ENCODE measurements around the gene STRIT1.
A peak's percentile ranks its signal among the peaks of the same experiment; 100 is the strongest.
"Not testable (repeated sequence)": the region's sequence is repeated elsewhere in the genome, so short reads cannot be mapped to it uniquely, and the experiment has no call there.

Gene STRIT1

DNA sequence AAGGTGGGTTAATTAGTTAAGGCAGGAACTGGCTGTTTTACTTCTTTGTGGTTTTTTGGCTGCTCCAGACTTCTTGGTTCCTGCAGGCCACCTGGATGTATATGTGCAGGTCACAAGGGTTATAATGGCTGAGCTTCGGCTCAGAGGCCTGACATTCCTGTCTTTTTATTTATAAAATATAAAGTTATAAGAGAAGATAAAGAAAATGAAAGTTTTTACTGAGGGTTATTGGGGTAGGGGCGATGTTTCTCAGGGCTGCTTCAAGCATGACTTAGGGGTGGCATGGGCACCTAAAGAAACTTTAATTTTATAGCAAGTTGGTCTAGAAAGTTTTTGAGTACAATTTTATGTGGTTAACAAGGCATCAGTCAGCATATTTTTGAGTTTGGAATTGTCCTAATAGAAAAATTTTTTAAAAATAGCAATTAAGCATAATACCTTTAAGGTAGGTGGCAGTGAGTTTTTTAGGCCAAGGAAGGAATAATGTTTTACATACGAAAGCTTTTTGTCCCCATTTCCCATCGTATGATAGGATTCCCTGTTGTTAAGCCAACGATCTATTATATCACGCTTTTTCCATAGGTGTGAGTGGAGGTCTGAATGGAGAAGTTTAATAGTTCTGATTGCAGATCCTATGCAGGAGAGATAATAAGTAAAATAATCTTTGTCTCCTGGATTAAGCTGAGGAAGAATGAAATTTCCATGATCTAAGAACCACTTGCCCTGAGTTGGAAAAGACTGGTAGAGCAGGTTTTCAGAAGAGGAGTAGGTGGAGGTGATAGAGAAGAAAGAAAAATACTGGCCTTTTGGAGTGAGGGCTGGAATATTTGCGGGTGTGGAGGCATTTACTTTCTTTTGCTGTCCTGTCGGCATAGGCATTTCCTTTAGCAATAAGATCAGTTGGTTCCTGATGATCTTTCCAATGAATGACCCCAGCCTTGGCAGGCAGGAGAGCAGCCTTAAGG lies 10.1 kb downstream of the STRIT1 start (continued):
- TF ChIP-seq SNAI2 (CRISPR knock-in tag; IDR thresholded peaks at IDR 0.05): no peak
- TF ChIP-seq ZNF565 (CRISPR knock-in tag; conservative IDR thresholded peaks at IDR 0.05; ENCODE audit: low read depth): no peak

DNA sequence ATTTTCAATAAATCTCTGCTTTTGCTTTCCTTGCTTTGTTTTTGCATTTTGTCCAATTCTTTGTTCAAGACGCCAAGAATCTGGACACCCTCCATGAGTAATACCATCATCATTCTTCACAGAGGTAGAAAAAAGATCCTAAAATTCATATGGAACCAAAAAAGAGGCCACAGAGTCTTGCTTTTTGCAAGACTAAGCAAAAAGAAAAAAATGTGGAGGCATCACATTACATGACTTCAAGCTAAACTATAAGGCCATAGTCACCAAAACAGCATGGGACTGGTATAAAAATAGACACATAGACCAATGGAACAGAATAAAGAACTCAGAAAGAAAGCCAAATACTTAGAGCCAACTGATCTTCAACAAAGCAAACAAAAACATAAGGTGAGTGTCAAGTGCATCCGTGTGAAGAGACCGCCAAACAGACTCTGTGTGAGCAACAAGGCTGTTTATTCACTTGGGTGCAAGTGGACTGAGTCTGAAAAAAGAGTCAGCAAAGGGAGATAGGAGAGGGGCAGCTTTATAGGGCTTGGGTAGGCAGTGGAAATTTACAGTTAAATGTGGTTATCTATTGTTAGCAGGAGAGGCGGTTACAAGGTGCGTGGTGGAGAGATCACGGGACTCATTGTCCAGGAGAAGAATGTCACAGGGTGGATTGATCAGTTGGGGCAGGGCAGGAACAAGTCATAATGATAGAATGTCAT lies 10.9 kb downstream of the STRIT1 start:
- peak; percentile 42; the same call in 2 of the 3 replicates for ATAC-seq
- no peak for TF ChIP-seq ZFP30 (CRISPR knock-in tag; IDR thresholded peaks at IDR 0.05)
- TF ChIP-seq ISL1 (CRISPR knock-in tag; IDR thresholded peaks at IDR 0.05): no peak
- no peak for TF ChIP-seq SNAI2 (CRISPR knock-in tag; IDR thresholded peaks at IDR 0.05)
- no peak for TF ChIP-seq ZC3H10 (CRISPR knock-in tag; IDR thresholded peaks at IDR 0.05)
- TF ChIP-seq, protein P1, sequence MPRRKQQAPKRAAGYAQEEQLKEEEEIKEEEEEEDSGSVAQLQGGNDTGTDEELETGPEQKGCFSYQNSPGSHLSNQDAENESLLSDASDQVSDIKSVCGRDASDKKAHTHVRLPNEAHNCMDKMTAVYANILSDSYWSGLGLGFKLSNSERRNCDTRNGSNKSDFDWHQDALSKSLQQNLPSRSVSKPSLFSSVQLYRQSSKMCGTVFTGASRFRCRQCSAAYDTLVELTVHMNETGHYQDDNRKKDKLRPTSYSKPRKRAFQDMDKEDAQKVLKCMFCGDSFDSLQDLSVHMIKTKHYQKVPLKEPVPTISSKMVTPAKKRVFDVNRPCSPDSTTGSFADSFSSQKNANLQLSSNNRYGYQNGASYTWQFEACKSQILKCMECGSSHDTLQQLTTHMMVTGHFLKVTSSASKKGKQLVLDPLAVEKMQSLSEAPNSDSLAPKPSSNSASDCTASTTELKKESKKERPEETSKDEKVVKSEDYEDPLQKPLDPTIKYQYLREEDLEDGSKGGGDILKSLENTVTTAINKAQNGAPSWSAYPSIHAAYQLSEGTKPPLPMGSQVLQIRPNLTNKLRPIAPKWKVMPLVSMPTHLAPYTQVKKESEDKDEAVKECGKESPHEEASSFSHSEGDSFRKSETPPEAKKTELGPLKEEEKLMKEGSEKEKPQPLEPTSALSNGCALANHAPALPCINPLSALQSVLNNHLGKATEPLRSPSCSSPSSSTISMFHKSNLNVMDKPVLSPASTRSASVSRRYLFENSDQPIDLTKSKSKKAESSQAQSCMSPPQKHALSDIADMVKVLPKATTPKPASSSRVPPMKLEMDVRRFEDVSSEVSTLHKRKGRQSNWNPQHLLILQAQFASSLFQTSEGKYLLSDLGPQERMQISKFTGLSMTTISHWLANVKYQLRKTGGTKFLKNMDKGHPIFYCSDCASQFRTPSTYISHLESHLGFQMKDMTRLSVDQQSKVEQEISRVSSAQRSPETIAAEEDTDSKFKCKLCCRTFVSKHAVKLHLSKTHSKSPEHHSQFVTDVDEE (CRISPR knock-in tag; IDR thresholded peaks at IDR 0.05): no peak

DNA sequence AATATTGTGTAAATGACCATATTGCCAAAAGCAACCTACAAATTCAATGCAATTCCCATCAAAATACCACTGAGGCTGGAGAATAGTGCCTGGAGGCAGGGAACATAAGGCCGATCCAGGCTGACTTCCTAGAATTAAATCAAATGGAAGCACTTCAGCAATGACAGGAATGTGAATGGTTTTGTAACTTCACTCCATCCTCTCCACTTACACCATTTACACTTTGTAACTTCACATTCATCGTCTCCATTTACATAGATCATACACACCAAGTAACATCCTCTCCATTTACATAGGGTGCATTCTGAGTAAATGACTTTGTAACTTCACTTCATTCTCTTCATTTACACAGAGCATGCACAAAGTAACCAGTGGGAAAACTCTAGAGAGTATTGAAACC lies 11.6 kb downstream of the STRIT1 start:
- no peak for TF ChIP-seq ZNF565 (CRISPR knock-in tag; conservative IDR thresholded peaks at IDR 0.05; ENCODE audit: low read depth)
- TF ChIP-seq, protein P2, sequence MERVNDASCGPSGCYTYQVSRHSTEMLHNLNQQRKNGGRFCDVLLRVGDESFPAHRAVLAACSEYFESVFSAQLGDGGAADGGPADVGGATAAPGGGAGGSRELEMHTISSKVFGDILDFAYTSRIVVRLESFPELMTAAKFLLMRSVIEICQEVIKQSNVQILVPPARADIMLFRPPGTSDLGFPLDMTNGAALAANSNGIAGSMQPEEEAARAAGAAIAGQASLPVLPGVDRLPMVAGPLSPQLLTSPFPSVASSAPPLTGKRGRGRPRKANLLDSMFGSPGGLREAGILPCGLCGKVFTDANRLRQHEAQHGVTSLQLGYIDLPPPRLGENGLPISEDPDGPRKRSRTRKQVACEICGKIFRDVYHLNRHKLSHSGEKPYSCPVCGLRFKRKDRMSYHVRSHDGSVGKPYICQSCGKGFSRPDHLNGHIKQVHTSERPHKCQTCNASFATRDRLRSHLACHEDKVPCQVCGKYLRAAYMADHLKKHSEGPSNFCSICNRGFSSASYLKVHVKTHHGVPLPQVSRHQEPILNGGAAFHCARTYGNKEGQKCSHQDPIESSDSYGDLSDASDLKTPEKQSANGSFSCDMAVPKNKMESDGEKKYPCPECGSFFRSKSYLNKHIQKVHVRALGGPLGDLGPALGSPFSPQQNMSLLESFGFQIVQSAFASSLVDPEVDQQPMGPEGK (CRISPR knock-in tag; IDR thresholded peaks at IDR 0.05; ENCODE audit: borderline replicate concordance): no peak
- TF ChIP-seq ZFP3 (CRISPR knock-in tag; IDR thresholded peaks at IDR 0.05): no peak
- TF ChIP-seq BACH2 (CRISPR knock-in tag; IDR thresholded peaks at IDR 0.05; ENCODE audit: borderline replicate concordance): no peak
- TF ChIP-seq, protein P3, sequence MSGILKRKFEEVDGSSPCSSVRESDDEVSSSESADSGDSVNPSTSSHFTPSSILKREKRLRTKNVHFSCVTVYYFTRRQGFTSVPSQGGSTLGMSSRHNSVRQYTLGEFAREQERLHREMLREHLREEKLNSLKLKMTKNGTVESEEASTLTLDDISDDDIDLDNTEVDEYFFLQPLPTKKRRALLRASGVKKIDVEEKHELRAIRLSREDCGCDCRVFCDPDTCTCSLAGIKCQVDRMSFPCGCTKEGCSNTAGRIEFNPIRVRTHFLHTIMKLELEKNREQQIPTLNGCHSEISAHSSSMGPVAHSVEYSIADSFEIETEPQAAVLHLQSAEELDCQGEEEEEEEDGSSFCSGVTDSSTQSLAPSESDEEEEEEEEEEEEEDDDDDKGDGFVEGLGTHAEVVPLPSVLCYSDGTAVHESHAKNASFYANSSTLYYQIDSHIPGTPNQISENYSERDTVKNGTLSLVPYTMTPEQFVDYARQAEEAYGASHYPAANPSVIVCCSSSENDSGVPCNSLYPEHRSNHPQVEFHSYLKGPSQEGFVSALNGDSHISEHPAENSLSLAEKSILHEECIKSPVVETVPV (CRISPR knock-in tag; IDR thresholded peaks at IDR 0.05): no peak
- TF ChIP-seq GLIS3 (CRISPR knock-in tag; IDR thresholded peaks at IDR 0.05): no peak
- no peak for TF ChIP-seq ZFP30 (CRISPR knock-in tag; IDR thresholded peaks at IDR 0.05)

DNA sequence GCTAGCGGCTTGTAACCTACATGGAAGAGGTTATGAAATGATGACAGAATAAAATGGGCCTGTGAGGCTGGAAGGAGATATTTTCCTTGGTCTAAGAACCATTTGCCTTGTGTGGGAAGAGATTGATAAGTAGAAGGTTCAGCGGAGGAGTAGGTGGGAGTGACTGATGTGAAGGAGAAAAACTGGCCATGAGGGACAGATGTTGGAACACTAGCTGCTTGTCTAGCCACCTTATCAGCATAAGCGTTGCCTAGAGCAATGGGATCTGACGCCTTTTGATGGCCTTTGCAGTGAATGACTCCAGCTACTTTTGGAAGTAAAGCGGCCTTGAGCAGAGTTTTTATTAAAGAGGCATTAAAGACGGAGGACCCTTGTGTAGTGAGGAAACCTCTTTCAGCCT lies 17.4 kb downstream of the STRIT1 start:
- not testable (repeated sequence) for ATAC-seq

More for the DNA sequence above, 11.6 kb downstream of the STRIT1 start:
- peak; percentile 36; the same call in 2 of the 3 replicates for ATAC-seq

DNA sequence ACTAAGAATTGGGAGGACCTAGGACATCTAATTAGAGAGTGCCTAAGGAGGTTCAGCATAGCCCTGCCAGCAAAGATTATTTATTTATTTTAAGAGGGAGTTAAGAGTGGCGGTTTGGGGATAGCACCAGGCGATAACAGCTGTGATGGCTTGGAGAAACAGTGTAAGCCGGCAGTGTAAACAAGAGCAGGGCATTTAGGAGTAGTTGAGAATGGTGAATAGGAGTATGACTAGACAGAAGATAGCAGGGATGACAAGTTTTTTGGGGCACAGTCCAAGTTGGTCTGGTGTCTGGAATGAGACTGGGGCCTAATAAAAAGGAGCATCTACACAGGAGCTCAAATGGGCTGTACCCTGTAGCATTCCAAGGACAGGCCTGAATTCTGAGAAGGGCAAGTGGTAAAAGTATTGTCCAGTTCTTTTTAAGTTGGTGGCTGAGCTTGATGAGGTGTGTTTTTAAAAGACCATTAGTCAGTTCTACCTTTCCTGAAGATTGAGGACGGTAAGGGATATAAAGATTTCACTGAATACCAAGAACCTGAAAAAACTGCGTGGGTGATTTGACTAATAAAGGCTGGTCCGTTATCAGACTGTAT lies 18.2 kb downstream of the STRIT1 start:
- ATAC-seq: not testable (repeated sequence)

DNA sequence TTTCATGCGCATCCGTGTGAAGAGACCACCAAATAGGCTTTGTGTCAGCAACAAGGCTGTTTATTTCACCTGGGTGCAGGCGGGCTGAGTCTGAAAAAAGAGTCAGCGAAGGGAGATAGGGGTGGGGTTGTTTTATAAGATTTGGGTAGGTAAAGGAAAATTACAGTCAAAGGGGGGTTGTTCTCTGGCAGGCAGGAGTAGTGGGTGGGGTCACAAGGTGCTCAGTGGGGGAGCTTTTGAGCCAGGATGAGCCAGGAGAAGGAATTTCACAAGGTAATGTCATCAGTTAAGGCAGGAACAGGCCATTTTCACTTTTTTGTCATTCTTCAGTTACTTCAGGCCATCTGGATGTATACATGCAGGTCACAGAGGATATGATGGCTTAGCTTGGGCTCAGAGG lies 19.0 kb downstream of the STRIT1 start:
- ATAC-seq: not testable (repeated sequence)

DNA sequence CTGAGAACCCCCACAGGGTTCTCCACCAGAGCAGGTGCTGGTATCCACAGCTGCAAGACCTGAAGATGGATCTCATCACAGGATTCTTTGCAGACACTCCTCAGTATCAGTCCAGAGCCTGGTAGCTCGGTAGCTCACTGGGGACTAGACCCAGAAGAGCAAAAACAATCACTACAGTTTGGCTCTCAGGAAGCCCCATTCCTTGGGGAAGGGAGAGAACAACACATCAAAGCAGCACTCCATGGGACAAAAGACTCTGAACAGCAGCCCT lies 22.2 kb downstream of the STRIT1 start:
- TF ChIP-seq, protein P3 (CRISPR knock-in tag; IDR thresholded peaks at IDR 0.05): no peak
- no peak for ATAC-seq
